GM12801 (cell line): Measurements from ENCODE around the gene INHBC.

Source experiments
- TF ChIP-seq, protein P1 (sequence below): IDR thresholded peaks from one replicate; pipeline ENCODE4 v1.5.1; 2011; ENCODE audit warnings: control low read depth; ENCODE audit not compliant: insufficient read length; ENCODE audit errors: extremely low read depth

INHBC gene

DNA sequence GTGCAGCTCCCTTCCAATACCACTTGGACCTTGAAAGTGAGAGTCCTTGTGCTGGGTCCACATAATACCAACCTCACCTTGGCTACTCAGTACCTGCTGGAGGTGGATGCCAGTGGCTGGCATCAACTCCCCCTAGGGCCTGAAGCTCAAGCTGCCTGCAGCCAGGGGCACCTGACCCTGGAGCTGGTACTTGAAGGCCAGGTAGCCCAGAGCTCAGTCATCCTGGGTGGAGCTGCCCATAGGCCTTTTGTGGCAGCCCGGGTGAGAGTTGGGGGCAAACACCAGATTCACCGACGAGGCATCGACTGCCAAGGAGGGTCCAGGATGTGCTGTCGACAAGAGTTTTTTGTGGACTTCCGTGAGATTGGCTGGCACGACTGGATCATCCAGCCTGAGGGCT is 14.8 kb downstream of the INHBC start:
- TF ChIP-seq, protein P1, sequence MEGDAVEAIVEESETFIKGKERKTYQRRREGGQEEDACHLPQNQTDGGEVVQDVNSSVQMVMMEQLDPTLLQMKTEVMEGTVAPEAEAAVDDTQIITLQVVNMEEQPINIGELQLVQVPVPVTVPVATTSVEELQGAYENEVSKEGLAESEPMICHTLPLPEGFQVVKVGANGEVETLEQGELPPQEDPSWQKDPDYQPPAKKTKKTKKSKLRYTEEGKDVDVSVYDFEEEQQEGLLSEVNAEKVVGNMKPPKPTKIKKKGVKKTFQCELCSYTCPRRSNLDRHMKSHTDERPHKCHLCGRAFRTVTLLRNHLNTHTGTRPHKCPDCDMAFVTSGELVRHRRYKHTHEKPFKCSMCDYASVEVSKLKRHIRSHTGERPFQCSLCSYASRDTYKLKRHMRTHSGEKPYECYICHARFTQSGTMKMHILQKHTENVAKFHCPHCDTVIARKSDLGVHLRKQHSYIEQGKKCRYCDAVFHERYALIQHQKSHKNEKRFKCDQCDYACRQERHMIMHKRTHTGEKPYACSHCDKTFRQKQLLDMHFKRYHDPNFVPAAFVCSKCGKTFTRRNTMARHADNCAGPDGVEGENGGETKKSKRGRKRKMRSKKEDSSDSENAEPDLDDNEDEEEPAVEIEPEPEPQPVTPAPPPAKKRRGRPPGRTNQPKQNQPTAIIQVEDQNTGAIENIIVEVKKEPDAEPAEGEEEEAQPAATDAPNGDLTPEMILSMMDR = no peak

DNA sequence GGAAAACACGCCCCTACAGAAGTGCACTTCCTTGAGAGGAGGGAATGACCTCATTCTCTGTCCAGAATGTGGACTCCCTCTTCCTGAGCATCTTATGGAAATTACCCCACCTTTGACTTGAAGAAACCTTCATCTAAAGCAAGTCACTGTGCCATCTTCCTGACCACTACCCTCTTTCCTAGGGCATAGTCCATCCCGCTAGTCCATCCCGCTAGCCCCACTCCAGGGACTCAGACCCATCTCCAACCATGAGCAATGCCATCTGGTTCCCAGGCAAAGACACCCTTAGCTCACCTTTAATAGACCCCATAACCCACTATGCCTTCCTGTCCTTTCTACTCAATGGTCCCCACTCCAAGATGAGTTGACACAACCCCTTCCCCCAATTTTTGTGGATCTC is 15.5 kb downstream of the INHBC start:
- TF ChIP-seq, protein P1 = no peak

DNA sequence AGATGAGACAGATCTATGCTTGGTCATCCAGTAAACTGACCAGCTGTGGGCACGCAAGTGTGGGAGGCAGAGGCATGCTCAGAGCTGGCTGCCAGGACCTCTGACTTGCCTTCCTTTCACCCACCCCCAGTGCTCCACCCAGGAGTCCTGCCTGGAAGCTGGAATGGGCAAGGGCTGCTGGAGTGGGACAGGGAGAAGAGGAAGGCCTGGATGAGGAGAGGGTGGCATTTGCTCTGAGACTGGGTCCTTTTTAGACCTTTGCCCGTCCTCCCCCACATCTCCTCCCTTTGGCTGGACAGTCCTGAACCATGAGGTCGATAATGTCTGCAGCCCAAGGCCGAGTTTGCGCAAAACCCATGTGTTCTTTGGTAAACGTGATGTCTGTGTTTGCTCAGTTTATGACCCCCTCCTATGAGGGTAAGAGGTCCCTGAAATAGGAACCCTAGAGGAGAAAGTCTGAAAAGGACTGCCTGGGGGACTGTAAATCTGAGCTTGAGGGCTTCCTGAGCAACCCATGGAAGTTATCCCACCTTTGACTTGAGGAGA is 16.7 kb downstream of the INHBC start:
- TF ChIP-seq, protein P1 = no peak

DNA sequence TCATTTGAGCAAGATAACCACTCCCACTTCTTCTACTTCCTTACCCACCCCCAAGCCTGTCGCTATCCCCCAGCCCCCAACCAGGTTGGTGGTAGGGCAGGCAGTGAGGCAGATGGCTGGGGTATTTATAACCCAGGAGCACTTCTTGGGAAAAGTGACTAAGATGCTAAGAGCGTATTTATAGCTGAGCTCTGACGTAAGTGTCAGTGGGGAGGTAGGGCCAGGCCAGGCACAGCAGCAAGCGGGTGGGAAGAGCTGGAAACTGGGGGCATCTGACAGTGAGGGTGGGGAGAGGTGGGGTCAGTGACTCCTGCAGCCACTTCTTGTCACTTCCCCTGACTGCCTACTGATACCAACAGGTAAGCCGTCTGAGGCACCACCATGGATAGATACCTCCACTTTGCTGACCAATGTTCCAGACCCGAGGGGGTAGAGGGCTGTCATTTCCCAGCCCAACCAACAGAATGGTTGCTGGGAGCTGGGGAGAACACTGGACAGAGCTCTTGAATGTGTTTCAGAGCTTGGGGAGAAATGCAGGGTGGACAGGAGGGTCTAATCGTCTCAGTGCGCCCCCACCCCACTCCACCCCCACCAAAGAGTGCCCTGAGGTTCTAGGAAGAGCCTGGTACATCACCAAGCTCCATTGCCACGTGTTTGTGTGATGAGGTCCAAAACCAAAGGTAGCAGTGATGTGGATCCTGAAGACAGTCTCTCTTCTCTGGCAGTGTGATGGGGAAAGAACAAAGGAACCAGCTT is 17.8 kb downstream of the INHBC start:
- TF ChIP-seq, protein P1 = no peak

DNA sequence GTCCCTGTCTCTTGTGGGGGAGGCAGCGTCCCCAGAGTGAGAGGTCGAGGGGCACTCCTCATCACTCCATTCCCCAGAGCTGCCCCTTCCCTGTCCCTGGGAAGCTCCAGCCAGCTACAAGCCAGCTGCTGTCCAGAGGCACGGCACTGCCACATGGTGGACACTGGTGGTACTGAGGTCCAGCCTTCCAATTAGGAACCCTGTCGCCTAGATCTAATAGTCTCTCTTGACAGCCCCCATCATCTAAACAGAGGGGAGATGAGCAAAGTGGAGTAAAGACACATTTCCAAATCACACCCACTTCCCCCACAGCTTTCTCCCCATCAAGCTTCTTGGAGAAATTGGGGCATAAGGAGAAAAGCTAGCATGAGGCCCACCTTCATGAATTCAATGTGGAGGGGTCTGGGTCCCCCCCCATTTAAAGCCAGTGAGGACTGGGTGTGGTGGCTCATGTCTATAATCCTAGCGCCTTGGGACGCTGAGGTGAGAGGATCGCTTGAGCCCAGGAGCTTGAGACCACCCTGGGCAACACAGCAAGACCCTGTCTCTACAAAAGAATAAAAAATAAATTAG is 18.4 kb downstream of the INHBC start:
- TF ChIP-seq, protein P1 = peak; percentile 63

DNA sequence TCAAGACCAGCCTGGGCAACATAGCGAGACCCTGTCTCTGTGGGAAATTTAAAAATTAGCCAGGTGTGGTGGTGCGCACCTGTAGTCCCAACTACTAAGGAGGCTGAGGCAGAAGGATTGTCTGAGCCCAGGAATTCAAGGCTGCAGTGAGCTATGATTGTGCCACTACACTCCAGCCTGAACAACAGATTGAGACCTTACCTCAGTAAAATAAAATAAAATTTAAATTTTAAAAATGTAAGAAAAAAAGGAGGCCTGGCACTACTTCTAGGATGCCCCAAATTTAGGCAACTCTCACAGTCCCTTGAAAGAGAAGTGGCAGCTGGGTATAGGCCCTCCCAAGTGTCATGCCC is 19.6 kb downstream of the INHBC start:
- TF ChIP-seq, protein P1 = no peak

DNA sequence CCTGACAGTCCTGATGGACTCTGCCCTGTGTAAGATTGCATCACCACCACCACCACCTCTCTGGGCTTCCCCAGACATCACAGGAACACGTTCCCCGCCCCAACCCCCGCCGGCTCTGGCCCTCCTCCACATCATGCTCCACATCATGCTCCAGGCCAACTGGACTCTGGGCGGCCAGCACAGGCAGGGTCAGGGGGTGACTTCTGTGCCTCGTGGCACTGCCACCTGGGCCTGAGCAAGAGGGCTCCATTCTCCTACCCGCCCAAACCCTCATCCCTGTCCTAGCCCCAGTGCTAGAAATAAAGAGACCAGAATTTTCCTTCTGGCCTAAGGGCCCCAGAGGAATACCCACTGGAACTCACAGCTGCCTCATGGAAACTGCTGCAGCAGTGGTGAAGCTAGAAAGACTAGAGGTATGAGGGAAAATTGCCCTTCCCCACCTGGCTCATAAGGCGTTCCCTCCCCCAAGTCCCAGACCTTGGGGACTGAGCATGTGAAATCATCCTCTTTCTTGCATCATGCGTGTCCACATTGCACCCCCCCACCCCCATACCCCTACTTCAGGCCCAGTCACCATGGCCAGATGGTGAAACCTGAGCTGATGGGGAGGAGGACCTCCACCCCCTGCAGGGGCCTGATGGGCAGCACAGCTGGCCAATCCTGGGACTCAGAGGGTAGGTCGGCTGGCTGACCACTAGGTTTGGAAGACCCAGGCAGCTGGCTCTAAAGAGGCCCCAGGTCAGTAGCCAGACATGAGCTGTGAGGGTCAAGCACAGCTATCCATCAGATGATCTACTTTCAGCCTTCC is 20.2 kb downstream of the INHBC start, which contains the start of gene INHBE:
INHBE (plus strand) TSS at position 742 of the 808 bp plus-strand sequence. CDS start 230 bp downstream, outside the sequence.
- TF ChIP-seq, protein P1 = no peak
